Measurements from ENCODE around the gene HLA-DPA1. TPM values are rescaled to one million over a fixed set of nuclear protein-coding genes. Genes with fewer than 3 reads are reported as not detected.

The HLA-DPA1 gene
- total and polyA plus RNA-seq, 8 donors: 5.5 to 162 (median 9.2) TPM

DNA sequence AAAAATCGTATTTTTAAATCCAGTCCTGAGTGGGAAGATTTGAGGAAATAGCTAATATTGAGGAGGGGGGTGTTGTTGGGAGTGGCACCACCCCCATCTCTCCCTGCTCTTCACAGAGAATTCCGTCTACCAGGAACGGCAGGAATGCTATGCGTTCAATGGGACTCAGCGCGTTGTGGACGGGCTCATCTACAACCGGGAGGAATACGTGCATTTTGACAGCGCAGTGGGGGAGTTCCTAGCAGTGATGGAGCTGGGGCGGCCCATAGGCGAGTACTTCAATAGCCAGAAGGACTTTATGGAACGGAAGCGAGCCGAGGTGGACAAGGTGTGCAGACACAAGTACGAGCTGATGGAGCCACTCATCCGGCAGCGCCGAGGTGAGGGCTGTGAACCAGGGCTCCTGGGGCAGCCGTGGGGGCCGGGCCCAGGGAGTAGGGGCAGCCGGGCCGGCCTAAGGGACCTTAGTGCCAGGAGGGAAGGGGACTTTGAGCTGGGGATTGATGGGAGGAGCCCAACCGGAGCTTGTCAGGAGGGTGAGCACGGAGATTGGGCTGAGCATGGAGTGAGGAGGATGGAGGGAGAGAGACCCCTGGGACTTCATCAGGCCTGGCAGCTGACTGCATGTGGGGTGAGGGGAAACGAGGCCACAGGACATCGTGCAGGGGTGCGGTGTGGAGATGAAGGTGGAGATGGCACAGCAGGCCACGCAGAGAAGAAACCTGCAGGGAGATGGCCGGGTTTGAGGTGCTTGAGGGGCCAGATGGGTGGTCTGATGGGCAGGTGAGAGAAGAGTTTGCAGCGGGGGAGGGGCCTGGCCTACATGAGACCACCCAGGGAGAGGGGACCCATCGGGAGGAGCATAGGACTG lies 43.6 kb upstream of the HLA-DPA1 start:
- WGBS, 2 donors: 5 to 6% methylated on average over 32 of the region's 32 CpGs
- ATAC-seq: no peak

DNA sequence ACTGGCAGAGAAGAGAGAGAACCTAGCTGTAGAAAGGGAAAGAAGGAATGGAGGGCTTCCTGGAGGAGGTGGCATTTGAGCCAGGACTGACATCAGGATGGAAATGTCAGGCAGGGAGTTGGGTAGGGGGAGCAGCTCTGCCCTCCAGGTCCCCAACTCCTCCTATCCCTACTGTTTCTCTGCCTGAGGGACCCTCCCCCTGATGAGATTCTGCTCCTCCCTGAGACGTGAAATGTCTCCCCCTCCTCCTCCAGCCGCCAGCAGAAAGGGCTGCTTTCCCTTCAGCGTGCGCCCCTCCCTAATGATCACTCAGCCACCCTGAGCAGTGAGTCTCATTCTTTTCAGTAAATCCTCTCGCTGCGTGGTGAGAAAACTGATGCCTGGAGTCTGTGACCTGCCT lies 43.0 kb upstream of the HLA-DPA1 start:
- FAIRE-seq (no peak), ATAC-seq (no peak), DNase-seq (no peak)
- Histone ChIP-seq H3K9me3 (no peaks in the 10 kb centered on the region), H3K4me1 (no peaks in the 10 kb centered on the region), H3K4me3 (no peak overlapping the region), H3K36me3 (no peaks in the 10 kb centered on the region), H3K27me3 (peaks cover 0 to 7% (median 0%) of the 10 kb centered on the region in 4 donors), H3K27ac (no peak overlapping the region)
- intact Hi-C loops (cut with DNase I): no loop called here
- no peak for TF ChIP-seq CTCF (IDR thresholded peaks at IDR 0.05)
- WGBS, 2 donors: 11 to 12% methylated on average over 6 of the region's 6 CpGs

More for the DNA sequence above, 43.6 kb upstream of the HLA-DPA1 start:
- Histone ChIP-seq H3K4me1 (no peaks in the 10 kb centered on the region), H3K9me3 (no peaks in the 10 kb centered on the region), H3K27ac (no peak overlapping the region), H3K36me3 (no peaks in the 10 kb centered on the region), H3K4me3 (no peak overlapping the region), H3K27me3 (peaks cover 0 to 7% (median 0%) of the 10 kb centered on the region in 4 donors)
- no peak for TF ChIP-seq CTCF (IDR thresholded peaks at IDR 0.05)
- intact Hi-C loops (cut with DNase I): no loop called here
- no peak for FAIRE-seq
- DNase-seq: peak in 2 of 6 donors; percentile 53 to 57

DNA sequence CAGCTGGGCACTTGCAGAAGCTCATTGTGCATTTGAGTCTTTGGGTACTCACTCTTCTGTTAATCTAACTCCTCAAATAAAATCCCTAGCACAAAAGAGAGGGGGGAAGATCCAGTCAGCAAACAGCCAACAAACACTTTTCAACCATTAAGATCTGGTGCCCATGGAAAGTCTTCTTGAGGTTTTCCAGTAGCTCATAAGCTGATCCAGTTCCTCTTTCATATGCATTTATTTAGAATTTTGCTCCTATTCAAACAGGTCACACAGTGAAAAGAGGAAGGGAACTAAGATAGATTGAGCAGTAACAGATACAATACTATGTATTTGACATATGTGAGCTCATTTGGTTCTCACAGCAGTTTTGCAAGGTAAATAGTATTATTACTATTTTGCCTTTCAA lies 41.0 kb upstream of the HLA-DPA1 start:
- Histone ChIP-seq H3K36me3 (no peaks in the 10 kb centered on the region), H3K27me3 (peaks cover 0 to 7% (median 0%) of the 10 kb centered on the region in 4 donors), H3K9me3 (no peaks in the 10 kb centered on the region), H3K4me3 (no peak overlapping the region), H3K27ac (no peak overlapping the region), H3K4me1 (no peaks in the 10 kb centered on the region)
- FAIRE-seq (no peak), ATAC-seq (peak in 1 of 4 donors; percentile 18), DNase-seq (no peak)
- no peak for TF ChIP-seq CTCF (IDR thresholded peaks at IDR 0.05)
- intact Hi-C loops (cut with DNase I): no loop called here

DNA sequence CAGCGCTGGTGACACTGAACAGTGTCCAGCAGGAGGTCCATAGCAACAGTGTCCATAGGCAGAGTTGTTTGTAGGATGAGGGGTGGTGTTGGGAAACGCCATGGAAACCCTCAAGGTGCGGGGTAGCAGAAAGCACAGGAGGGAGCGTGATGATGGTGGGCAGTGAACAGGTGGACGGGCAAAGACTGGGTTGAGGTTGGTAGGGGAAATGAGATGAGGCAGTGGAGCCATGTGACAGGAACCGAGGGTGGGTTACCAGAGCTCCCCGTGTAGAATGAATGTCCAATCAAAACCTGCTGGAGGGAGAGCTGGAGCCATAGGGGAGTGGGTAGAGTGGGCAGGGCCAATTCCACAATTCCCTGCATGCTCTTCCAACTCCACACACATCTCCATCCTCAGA lies 40.3 kb upstream of the HLA-DPA1 start:
- Histone ChIP-seq H3K4me3 (no peak overlapping the region), H3K27ac (no peak overlapping the region), H3K4me1 (no peaks in the 10 kb centered on the region), H3K9me3 (no peaks in the 10 kb centered on the region), H3K36me3 (no peaks in the 10 kb centered on the region), H3K27me3 (peaks cover 0 to 7% (median 0%) of the 10 kb centered on the region in 4 donors)
- ATAC-seq (no peak), FAIRE-seq (no peak), DNase-seq (no peak)
- 37 to 51% methylated on average over 7 of the region's 7 CpGs for WGBS, 2 donors
- intact Hi-C loops (cut with DNase I): no loop called here
- no peak for TF ChIP-seq CTCF (IDR thresholded peaks at IDR 0.05)

DNA sequence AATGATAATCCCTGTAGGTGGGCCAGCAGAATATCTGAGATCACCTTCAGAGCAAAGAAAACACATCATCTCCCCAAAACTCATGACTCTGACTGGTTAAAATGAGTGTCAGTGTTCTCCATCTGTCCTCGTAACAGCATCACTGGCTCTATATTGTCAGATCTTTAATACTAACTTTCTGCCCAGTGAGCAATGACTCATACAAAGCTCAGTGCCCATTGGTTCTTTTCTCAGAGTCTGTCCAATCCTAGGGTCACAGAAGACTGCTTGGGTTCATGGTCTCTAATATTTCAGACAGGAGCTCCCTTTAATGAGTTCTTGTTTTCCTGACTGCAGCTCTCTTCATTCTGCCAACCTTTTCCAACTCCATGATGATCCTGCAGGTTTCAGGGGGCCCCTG lies 38.7 kb upstream of the HLA-DPA1 start:
- H3K9me3 ChIP-seq: no peaks in the 10 kb centered on the region
- ATAC-seq: peak; percentile 75 to 96 (median 94)
- FAIRE-seq: peak; percentile 49
- H3K4me3 ChIP-seq: no peak overlapping the region
- 33 to 37% methylated on average over 1 of the region's 1 CpG for WGBS, 2 donors
- DNase-seq: no peak
- H3K36me3 ChIP-seq: no peaks in the 10 kb centered on the region
- H3K27me3 ChIP-seq: peaks cover 0 to 2% (median 0%) of the 10 kb centered on the region in 4 donors
- no peaks in the 10 kb centered on the region for H3K4me1 ChIP-seq
- no peak overlapping the region for H3K27ac ChIP-seq
- TF ChIP-seq CTCF (IDR thresholded peaks at IDR 0.05): no peak
- intact Hi-C loops (cut with DNase I): no loop called here

All from pancreas (tissue), 10 donors.